Measurements from ENCODE around the gene TMEM151B. TPM values are rescaled to one million over a fixed set of nuclear protein-coding genes. Genes with fewer than 3 reads are reported as not detected.
"Not testable (repeated sequence)": the region's sequence is repeated elsewhere in the genome, so short reads cannot be mapped to it uniquely, and the experiment has no call there.

The TMEM151B gene
- total RNA-seq, 1 experiment from 2014 or later, result 0.05 TPM

DNA sequence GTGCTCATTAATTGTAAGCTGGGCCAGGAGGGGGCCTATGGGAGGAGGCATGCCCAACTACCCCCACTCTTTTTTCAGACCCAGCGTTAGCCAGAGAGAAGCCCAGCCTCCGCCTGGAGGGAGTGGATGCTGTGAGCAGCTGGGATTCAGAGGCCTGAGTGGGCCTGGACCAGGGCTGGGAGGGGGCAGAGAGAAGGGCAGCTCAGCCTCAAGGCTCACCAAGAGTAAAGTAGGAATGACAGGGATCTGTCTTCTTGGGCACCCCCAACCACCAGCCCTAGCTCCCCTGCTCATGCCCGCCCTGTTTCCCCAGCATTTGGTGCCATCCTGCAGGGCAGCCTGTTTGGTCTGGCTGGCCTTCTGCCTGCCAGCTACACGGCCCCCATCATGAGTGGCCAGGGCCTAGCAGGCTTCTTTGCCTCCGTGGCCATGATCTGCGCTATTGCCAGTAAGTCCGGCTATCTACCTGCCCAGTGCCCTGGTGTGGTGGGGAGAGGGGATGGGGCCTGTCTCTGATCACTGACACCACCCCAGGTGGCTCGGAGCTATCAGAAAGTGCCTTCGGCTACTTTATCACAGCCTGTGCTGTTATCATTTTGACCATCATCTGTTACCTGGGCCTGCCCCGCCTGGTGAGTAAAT lies 40.1 kb upstream of the TMEM151B start:
- no peak for DNase-seq (ENCODE audit: low read depth, low spot score)
- in situ Hi-C loops (cut with HindIII; ENCODE audit: low pct_unique_long_range_greater_than_20kb, low sequenced_read_pairs), result no loop called here

DNA sequence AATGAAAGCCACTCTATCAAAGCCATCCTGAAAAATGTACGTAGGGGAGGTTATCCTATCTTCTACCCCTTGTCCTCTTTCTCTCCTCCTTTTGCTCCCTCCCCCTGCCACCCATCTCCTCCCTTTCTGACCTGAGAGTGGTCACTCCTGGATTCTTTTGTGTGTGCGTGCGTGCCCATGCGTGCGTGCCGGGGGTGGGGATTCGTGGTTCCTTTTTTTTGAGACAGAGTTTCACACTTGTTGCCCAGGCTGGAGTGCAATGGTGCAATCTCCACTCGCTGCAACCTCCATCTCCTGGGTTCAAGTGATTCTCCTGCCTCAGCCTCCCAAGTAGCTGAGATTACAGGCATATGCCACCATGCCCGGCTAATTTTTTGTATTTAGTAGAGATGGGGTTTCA lies 38.8 kb upstream of the TMEM151B start:
- DNase-seq (ENCODE audit: low read depth, low spot score); in situ Hi-C loops (cut with HindIII; ENCODE audit: low pct_unique_long_range_greater_than_20kb, low sequenced_read_pairs): not testable (repeated sequence)

DNA sequence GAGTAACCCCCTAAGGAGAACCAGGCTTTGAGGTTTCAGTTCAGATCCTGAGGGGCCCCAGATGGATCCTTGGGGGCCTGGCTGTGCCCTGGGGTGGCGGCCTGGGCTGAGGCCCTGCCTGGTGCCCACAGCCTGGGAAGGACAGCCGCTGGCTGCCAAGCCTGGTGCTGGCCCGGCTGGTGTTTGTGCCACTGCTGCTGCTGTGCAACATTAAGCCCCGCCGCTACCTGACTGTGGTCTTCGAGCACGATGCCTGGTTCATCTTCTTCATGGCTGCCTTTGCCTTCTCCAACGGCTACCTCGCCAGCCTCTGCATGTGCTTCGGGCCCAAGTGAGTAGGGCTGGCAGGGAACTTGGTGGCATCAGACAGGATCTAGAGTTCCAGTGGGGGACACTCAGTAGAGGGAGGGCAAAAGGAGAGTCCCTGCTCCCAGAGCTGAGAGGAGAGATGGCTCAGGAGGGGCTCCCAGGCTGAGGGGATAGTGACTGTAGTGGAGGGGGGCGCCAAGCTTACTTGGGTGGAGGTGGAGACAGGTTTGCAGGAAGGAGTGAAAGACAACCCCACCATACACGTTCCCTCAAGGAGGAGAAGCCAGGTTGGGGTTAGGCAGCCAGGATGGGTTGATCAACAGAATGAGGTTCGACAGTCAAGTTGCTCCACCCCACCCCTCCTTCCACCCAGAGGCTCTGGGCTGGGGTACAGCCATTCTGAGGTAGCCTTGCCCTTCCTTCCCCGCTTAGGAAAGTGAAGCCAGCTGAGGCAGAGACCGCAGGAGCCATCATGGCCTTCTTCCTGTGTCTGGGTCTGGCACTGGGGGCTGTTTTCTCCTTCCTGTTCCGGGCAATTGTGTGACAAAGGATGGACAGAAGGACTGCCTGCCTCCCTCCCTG lies 37.3 kb upstream of the TMEM151B start:
- in situ Hi-C loops (cut with HindIII; ENCODE audit: low pct_unique_long_range_greater_than_20kb, low sequenced_read_pairs), result no loop called here
- no peak for DNase-seq (ENCODE audit: low read depth, low spot score)

DNA sequence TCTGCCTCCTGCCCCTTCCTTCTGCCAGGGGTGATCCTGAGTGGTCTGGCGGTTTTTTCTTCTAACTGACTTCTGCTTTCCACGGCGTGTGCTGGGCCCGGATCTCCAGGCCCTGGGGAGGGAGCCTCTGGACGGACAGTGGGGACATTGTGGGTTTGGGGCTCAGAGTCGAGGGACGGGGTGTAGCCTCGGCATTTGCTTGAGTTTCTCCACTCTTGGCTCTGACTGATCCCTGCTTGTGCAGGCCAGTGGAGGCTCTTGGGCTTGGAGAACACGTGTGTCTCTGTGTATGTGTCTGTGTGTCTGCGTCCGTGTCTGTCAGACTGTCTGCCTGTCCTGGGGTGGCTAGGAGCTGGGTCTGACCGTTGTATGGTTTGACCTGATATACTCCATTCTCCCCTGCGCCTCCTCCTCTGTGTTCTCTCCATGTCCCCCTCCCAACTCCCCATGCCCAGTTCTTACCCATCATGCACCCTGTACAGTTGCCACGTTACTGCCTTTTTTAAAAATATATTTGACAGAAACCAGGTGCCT lies 36.6 kb upstream of the TMEM151B start:
- in situ Hi-C loops (cut with HindIII; ENCODE audit: low pct_unique_long_range_greater_than_20kb, low sequenced_read_pairs), result no loop called here
- DNase-seq (ENCODE audit: low read depth, low spot score), result no peak

DNA sequence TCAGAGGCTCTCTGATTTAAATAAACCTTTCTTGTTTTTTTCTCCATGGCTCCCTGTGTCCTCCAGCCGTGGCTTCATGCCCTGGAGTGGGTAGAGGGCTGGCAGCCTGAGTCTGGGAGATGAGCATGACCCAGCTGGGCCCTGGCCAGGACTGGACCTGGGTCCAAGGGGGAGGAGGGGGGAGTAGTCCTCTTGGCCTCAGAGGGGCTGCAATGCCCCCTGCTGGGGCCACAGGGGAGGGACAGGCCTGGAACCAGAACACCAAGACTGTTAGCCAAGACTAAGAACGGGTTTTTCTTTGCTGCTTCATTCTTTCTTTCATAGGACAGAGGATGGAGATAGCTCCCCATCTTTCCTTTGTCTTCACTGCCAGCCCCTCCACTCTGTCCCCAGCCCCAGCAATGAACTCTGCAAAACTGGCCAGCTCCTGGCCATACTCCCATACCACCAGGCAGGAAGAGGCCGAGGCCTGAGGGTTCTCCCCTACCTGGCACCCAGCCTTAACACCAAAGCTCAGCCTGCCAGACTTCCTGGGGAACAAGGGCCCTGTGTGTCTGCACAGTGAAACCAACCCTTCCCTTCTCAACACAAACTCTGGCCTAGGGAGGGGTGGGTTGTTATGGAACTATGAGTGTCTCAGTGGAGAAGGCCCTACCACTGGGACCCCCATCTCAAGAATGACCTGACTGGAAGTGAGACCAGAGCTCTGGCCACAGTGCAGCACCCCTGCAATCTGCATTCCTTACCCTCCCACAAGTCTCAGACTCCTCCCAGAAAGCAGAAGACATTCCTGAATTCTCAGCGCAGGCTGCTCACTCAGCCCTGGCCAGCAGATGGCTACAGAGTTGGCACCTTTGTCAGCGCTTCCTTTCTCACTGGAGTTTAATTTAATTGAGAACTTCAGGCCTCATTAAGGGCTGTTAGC lies 35.9 kb upstream of the TMEM151B start:
- in situ Hi-C loops (cut with HindIII; ENCODE audit: low pct_unique_long_range_greater_than_20kb, low sequenced_read_pairs), result no loop called here
- DNase-seq (ENCODE audit: low read depth, low spot score), result peak; percentile 73

DNA sequence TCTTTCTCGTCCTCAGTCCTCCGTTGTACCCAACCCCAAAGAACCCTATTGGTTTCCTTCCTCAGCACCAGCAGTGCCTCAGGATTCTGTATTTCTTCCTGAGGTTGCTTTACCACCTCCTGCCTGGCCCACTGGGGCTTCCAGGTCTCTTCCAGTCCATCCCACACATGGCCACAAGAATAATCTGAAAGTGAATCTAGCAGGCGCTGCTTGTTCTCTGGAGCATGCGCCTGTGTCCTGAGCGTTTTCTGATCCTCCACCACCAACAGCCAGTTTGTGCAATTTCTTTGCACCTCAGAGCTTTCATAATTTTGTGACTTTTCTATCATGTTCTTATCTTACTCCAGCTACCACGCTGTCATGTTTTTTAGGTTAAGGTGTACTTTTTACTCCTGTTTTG lies 35.0 kb upstream of the TMEM151B start:
- no peak for DNase-seq (ENCODE audit: low read depth, low spot score)
- in situ Hi-C loops (cut with HindIII; ENCODE audit: low pct_unique_long_range_greater_than_20kb, low sequenced_read_pairs), result no loop called here

DNA sequence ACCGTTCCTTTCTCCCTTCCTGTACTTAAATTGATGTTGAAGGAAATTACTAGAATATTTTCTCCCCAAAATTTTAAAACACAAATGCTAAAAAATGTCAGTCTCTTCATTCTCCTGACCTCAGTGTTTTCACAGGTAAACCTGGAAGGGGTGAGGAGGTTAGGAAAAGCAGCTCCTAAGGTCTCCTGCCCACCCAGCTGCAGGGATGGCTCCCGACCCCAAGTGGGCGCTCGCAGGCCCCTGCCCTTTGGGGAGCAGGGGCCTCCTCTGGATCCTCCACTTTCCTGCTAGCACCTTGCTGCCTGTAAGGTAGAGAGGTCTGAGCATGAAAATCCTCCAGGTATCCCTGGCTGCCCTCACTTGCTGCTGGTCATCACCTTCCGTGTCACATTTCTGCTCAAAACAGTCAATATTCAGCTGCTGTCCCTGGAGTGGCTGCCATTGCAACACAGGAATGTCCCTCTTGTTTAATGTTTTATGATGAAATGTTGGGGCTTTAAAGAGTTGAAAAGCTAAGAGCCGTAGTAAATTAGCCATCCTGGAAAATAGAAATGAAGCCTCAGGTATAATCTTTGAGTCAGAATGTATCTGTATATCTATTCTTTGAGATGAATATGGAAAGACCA lies 34.2 kb upstream of the TMEM151B start:
- no peak for DNase-seq (ENCODE audit: low read depth, low spot score)
- in situ Hi-C loops (cut with HindIII; ENCODE audit: low pct_unique_long_range_greater_than_20kb, low sequenced_read_pairs), result no loop called here

DNA sequence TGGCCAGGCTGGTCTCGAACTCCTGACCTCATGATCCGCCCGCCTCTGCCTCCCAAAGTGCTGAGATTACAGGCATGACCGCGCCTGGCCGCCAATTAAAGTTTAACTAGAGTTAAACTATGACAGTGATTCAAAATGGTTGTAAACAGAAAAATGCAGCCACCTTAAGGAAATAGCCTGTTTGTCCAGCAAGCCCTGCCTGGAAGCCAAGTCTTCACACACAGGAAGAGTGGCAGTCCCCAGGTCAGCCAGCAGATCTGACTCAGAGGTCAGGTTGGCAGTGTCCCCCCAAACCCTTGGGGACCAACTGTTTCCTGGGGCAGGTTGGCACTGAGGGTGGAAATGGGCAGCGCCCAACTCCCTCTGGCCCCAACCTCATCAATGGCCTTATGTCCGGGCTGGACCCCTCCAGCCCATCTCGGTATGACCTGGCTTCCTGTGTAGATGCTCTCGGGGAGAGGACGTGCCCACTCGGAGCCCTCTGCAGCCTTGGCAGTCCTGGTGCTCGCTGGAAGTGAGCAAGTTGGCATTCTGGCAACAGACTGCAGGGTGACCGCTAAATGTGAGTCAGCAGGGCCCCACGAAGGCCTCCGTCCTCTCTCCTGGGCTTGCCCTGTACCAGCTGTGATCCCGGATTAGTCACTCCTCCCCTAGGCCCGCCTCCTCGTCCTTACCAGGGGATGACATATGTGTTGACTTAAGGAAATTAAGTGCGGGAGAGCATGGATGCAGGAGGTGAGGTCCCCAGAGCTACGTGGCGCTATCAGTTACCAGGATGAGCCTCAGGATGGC lies 33.0 kb upstream of the TMEM151B start:
- in situ Hi-C loops (cut with HindIII; ENCODE audit: low pct_unique_long_range_greater_than_20kb, low sequenced_read_pairs), result no loop called here
- peak; percentile 70 for DNase-seq (ENCODE audit: low read depth, low spot score)

DNA sequence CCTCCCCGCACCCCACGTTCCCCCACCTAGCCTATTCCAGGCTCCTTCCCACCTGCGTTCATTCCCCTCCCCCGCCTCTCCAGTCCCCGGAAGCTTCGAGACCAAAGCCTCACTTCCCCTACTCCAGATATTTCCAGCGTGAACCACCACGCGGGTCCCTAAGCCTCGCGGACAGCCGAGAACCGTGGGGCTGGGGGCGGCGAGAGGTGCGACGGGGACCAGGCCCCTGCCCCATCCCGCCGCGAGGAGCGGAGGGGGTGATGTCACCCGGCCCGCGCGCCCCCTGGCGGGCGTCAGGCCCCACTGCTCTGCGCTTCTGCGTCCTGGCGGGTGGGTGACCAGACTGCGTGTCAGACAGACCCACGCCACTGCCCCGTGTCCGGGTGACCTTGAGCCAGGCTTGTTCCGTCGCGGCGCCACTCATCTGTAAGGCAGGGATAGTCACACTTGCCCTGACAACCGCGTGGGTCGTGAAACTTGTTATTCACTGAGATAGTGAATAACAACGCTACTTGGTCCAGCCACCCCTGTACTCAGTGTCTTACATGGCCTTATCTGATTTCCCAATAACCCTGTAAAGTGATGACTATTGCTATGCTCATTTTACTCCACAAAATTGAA lies 32.3 kb upstream of the TMEM151B start:
- in situ Hi-C loops (cut with HindIII; ENCODE audit: low pct_unique_long_range_greater_than_20kb, low sequenced_read_pairs), result no loop called here
- DNase-seq (ENCODE audit: low read depth, low spot score), result peak; percentile 62

DNA sequence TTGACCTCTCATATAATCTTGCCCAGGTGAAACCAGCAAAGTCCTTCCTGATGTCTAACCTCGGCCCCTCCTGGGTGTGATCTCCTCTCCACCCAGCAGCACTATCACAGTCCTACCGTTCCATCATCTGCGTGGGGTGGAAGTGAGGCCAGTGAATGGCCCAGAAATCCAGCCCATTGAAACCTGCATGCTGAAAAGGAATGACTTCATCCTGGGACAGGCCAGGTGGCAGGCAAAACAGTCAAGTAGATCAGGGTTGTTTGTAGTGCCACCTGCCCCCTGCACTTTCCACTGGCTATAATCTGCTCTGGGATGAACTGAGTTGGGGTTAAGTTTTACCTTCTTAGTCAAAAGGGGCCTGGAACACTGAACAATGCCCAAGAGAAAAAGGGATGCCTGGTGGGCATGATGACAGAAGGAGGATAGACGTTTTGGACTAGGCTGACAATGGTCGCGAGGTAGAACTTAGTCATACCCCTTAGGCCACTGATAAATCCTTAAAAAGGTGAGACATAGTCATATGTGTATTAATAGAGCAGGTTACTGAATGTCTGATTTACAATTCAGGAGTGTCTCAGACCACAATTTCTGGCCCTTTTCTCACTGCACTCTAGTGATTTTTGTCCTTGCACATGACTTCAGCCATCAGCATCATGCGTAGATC lies 31.4 kb upstream of the TMEM151B start:
- no peak for DNase-seq (ENCODE audit: low read depth, low spot score)
- in situ Hi-C loops (cut with HindIII; ENCODE audit: low pct_unique_long_range_greater_than_20kb, low sequenced_read_pairs), result no loop called here

DNA sequence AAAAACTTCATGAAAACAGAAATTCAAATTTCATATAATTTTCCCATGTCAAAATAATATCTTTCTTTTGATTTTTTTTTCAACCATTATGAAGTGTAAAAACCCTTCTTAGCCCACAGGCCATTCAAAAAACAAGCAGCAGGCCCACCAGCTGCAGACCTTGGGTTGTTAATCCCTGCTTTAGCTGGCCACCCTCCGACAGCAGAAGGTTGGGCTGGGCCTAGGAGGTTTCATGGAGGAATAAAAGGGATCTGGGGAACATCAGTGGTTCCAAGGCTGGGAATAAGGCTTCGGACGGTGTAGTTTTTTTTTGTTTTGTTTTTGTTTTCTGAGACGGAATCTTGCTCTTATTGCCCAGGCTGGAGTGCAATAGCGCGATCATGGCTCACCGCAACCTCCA lies 26.9 kb upstream of the TMEM151B start:
- in situ Hi-C loops (cut with HindIII; ENCODE audit: low pct_unique_long_range_greater_than_20kb, low sequenced_read_pairs), result no loop called here
- no peak for DNase-seq (ENCODE audit: low read depth, low spot score)

DNA sequence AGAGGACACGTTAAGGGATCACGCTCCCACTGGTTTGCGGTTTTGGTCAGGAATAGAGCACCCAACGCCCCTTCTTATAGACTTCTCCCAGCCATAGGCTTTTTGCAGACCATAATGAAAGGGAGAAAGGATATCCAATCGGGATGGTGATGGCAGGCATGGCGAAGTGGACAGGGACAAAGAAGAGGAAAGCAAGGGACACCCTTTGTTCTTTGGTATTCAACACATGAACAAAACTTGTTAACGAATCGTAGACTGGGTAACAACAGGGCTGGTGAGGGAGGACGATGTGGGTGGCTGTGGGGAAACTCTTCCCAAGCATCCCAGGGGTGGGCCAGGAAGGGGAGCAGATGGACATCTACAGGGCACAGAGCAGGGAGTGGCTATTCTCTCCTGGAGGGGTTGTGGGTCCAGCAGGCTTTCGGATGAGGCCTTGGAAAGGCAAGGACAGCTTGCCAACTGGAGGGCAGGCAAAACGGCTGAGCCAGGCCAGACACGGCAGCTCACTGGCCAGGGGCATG lies 24.8 kb upstream of the TMEM151B start:
- no peak for DNase-seq (ENCODE audit: low read depth, low spot score)
- in situ Hi-C loops (cut with HindIII; ENCODE audit: low pct_unique_long_range_greater_than_20kb, low sequenced_read_pairs), result no loop called here

DNA sequence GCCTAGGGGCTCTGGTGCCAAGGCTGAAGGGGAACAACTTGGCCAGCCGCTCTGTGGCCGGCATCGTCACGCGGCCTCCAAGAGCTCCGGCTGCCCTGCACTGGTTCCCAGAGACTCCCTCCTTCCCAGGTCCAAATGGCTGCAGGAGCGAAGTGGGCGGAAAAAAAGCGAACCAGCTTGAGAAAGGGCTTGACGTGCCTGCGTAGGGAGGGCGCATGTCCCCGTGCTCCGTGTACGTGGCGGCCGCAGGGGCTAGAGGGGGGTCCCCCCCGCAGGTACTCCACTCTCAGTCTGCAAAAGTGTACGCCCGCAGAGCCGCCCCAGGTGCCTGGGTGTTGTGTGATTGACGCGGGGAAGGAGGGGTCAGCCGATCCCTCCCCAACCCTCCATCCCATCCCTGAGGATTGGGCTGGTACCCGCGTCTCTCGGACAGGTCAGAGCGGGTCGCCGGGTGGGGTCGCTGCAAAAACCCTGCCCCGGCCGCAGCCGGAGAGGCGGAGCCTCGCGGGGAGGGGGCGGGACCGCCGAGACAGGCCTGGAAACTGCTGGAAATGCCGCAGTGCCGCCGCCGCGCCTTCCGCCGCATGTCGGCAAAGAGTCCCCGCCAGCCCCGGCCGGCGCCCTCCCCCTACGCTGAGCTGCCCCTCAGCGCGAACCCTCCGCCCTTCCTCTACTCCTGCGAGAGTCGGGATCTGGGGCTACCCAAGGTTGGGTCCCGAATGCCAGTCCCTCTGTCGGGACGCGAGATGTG lies 24.2 kb upstream of the TMEM151B start:
- in situ Hi-C loops (cut with HindIII; ENCODE audit: low pct_unique_long_range_greater_than_20kb, low sequenced_read_pairs), result no loop called here
- peak; percentile 81 for DNase-seq (ENCODE audit: low read depth, low spot score)

DNA sequence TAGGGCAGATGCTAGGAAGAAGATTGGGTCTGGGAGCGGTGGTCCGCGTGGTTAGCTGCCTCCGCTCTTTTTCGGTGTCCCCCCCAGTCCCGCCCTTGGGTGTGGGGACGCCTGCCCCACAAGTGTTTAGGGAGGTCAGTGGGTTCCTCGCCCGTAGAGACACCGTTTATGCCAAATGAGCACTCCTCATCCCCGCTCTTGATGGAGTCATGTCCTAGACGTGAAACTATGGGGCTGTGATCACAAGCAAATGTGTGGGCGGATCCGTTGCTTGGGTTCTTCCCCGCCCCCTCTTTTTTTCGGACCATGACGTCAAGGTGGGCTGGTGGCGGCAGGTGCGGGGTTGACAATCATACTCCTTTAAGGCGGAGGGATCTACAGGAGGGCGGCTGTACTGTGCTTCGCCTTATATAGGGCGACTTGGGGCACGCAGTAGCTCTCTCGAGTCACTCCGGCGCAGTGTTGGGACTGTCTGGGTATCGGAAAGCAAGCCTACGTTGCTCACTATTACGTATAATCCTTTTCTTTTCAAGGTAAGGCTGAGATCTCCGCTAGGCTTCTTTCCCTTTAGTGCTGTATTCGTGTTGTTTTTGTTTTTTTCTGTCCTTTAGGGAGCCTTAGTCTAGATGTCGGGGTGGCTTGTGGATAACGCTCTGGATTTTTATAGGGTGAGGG lies 23.4 kb upstream of the TMEM151B start, which contains the start of gene HSP90AB1:
TSS of gene HSP90AB1 (plus strand) at position 439 of the 675 bp plus-strand sequence. CDS start 1,529 bp downstream, outside the sequence.
- DNase-seq (ENCODE audit: low read depth, low spot score), result peak; percentile 96
- in situ Hi-C loops (cut with HindIII; ENCODE audit: low pct_unique_long_range_greater_than_20kb, low sequenced_read_pairs), result no loop called here
